ENCODE data around the gene CREB3L2. TPM values are rescaled to one million over a fixed set of nuclear protein-coding genes. Genes with fewer than 3 reads are reported as not detected.
A peak's percentile ranks its signal among the peaks of the same experiment; 100 is the strongest.
"Not testable (repeated sequence)": the region's sequence is repeated elsewhere in the genome, so short reads cannot be mapped to it uniquely, and the experiment has no call there.

CREB3L2 gene, protein sequence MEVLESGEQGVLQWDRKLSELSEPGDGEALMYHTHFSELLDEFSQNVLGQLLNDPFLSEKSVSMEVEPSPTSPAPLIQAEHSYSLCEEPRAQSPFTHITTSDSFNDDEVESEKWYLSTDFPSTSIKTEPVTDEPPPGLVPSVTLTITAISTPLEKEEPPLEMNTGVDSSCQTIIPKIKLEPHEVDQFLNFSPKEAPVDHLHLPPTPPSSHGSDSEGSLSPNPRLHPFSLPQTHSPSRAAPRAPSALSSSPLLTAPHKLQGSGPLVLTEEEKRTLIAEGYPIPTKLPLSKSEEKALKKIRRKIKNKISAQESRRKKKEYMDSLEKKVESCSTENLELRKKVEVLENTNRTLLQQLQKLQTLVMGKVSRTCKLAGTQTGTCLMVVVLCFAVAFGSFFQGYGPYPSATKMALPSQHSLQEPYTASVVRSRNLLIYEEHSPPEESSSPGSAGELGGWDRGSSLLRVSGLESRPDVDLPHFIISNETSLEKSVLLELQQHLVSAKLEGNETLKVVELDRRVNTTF
- total RNA-seq = 10 to 100 TPM; 21.0 to 24.4 TPM

DNA sequence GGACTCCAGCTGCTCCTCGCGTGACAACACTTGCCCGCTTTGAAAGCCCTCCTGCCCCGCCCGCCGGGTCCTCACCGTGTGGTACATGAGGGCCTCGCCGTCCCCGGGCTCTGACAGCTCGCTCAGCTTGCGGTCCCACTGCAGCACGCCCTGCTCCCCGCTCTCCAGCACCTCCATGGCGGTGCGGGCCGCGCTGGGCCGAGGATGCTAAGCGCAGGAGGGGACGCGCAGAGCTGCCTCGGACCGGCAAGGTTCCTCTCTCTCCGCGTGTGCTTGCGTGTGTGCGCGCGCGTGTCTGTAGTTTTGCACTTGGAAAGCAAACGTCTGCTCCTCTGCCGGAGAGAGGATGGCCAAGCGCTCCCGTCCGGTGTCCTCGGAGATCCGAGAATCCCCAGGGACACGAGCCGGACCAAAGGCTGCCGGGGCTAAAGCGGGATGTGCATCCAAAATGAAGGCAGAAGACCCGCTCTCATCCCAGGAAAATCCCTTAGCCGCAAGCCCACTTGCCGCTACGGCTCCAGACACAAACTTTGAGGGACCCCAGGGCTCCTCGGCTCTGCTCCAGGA is at the start of gene CREB3L2:
TSS of gene CREB3L2 (minus strand) at position 558 of the 567 bp plus-strand sequence. CDS start at position 177, 381 bp downstream.
- intact Hi-C loops (cut with micrococcal nuclease) = no loop called here
- CTCF ChIA-PET = interaction anchor here (0.6 to 16.3 kb wide), 23 partner anchors 9 to 737 kb away, joined by 3 to 334 read pairs (median 6); no protein-coding TSS in a partner anchor
- DNase-seq = peak; percentile 79
- peak within 1 kb of the TSS; percentile 94 for H3K4me3 Mint-ChIP-seq
- H3K9me3 Mint-ChIP-seq = no peaks in the 10 kb centered on the region
- no peaks in the 10 kb centered on the region for H3K27me3 Mint-ChIP-seq
- ATAC-seq = peak; percentile 45
- POLR2A ChIA-PET = interaction anchor here (0.8 to 1.0 kb wide), 3 partner anchors 9 to 101 kb away, joined by 3 to 4 read pairs (median 3); no protein-coding TSS in a partner anchor
- peak within 1 kb of the TSS; percentile 93 for H3K27ac Mint-ChIP-seq
- peaks cover 5% of the 10 kb centered on the region for H3K36me3 Mint-ChIP-seq (ENCODE audit: low read depth)
- H3K4me1 Mint-ChIP-seq (ENCODE audit: low read depth) = peaks cover 31% of the 10 kb centered on the region
- TF ChIP-seq, protein P1, sequence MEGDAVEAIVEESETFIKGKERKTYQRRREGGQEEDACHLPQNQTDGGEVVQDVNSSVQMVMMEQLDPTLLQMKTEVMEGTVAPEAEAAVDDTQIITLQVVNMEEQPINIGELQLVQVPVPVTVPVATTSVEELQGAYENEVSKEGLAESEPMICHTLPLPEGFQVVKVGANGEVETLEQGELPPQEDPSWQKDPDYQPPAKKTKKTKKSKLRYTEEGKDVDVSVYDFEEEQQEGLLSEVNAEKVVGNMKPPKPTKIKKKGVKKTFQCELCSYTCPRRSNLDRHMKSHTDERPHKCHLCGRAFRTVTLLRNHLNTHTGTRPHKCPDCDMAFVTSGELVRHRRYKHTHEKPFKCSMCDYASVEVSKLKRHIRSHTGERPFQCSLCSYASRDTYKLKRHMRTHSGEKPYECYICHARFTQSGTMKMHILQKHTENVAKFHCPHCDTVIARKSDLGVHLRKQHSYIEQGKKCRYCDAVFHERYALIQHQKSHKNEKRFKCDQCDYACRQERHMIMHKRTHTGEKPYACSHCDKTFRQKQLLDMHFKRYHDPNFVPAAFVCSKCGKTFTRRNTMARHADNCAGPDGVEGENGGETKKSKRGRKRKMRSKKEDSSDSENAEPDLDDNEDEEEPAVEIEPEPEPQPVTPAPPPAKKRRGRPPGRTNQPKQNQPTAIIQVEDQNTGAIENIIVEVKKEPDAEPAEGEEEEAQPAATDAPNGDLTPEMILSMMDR (IDR thresholded peaks at IDR 0.05) = no peak

- ATAC-seq (no peak), DNase-seq (no peak)
- TF ChIP-seq, protein P1 (IDR thresholded peaks at IDR 0.05) = no peak
- Mint-ChIP-seq H3K9me3 (peaks cover 5% of the 10 kb centered on the region), H3K4me1 (ENCODE audit: low read depth) (no peaks in the 10 kb centered on the region), H3K27me3 (peaks cover 13% of the 10 kb centered on the region), H3K4me3 (no peak overlapping the region), H3K27ac (no peak overlapping the region), H3K36me3 (ENCODE audit: low read depth) (no peaks in the 10 kb centered on the region)
- intact Hi-C loops (cut with micrococcal nuclease) = no loop called here
- CTCF ChIA-PET = no interaction called here
- POLR2A ChIA-PET = no interaction called here
These were observed 47.7 kb upstream of the CREB3L2 start for GRCh38 chr7:138049505-138050116.

- TF ChIP-seq, protein P1 (IDR thresholded peaks at IDR 0.05) = no peak
- peaks cover 15% of the 10 kb centered on the region for H3K27me3 Mint-ChIP-seq
- ChIA-PET POLR2A (no interaction called here), CTCF (no interaction called here)
- H3K4me1 Mint-ChIP-seq (ENCODE audit: low read depth) = no peaks in the 10 kb centered on the region
- no peak for DNase-seq
- no peak overlapping the region for H3K4me3 Mint-ChIP-seq
- no peaks in the 10 kb centered on the region for H3K36me3 Mint-ChIP-seq (ENCODE audit: low read depth)
- H3K9me3 Mint-ChIP-seq = peaks cover 5% of the 10 kb centered on the region
- ATAC-seq = no peak
- H3K27ac Mint-ChIP-seq = no peak overlapping the region
- intact Hi-C loops (cut with micrococcal nuclease) = no loop called here
These were observed 46.0 kb upstream of the CREB3L2 start for GRCh38 chr7:138047907-138048306.

GRCh38 chr7:138044897-138045296 is 43.0 kb upstream of the CREB3L2 start:
- intact Hi-C loops (cut with micrococcal nuclease) = no loop called here

GRCh38 chr7:138040063-138040462 is 38.2 kb upstream of the CREB3L2 start:
- intact Hi-C loops (cut with micrococcal nuclease); H3K27ac Mint-ChIP-seq; H3K4me3 Mint-ChIP-seq; CTCF ChIA-PET; DNase-seq; POLR2A ChIA-PET; H3K36me3 Mint-ChIP-seq (ENCODE audit: low read depth); H3K4me1 Mint-ChIP-seq (ENCODE audit: low read depth); ATAC-seq; H3K9me3 Mint-ChIP-seq: not testable (repeated sequence)
- peaks cover 23% of the 10 kb centered on the region for H3K27me3 Mint-ChIP-seq

More at GRCh38 chr7:138044897-138045296, 43.0 kb upstream of the CREB3L2 start:
- H3K4me1 Mint-ChIP-seq (ENCODE audit: low read depth) = no peaks in the 10 kb centered on the region
- no peaks in the 10 kb centered on the region for H3K9me3 Mint-ChIP-seq
- TF ChIP-seq, protein P1 (IDR thresholded peaks at IDR 0.05) = no peak
- peaks cover 20% of the 10 kb centered on the region for H3K27me3 Mint-ChIP-seq
- H3K4me3 Mint-ChIP-seq = no peak overlapping the region
- ATAC-seq = no peak
- no peaks in the 10 kb centered on the region for H3K36me3 Mint-ChIP-seq (ENCODE audit: low read depth)
- CTCF ChIA-PET = no interaction called here
- DNase-seq = no peak
- no peak overlapping the region for H3K27ac Mint-ChIP-seq
- POLR2A ChIA-PET = no interaction called here

Data from activated CD8-positive, alpha-beta T cell treated with anti-CD3 and anti-CD28 coated beads for 36 hours (primary cell).